ENCODE data around the gene SDF4.

The SDF4 gene

DNA sequence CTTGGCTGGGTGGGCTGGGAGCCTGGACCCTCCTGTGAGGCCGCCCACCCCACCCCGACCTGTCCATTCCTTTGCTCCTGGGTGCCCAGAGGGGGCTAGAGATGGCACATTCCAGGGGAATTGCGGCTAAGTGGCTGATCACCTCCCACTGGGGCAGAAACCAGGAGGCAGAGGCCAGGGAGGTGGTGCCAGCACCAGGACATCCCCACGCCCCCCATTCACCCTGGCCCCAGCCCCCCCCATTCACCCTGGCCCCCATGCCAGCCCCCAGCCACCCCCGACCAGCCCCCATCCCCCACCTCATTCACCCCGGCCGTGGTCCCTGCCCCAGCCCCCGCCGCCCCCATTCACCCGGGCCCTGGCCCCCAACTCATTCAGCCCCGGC is 8.5 kb upstream of the SDF4 start:
- TF ChIP-seq, protein P1, sequence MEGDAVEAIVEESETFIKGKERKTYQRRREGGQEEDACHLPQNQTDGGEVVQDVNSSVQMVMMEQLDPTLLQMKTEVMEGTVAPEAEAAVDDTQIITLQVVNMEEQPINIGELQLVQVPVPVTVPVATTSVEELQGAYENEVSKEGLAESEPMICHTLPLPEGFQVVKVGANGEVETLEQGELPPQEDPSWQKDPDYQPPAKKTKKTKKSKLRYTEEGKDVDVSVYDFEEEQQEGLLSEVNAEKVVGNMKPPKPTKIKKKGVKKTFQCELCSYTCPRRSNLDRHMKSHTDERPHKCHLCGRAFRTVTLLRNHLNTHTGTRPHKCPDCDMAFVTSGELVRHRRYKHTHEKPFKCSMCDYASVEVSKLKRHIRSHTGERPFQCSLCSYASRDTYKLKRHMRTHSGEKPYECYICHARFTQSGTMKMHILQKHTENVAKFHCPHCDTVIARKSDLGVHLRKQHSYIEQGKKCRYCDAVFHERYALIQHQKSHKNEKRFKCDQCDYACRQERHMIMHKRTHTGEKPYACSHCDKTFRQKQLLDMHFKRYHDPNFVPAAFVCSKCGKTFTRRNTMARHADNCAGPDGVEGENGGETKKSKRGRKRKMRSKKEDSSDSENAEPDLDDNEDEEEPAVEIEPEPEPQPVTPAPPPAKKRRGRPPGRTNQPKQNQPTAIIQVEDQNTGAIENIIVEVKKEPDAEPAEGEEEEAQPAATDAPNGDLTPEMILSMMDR (IDR thresholded peaks at IDR 0.05; ENCODE audit: extremely low read depth, missing control alignments) = no peak
- no peak for DNase-seq (ENCODE audit: low spot score)

DNA sequence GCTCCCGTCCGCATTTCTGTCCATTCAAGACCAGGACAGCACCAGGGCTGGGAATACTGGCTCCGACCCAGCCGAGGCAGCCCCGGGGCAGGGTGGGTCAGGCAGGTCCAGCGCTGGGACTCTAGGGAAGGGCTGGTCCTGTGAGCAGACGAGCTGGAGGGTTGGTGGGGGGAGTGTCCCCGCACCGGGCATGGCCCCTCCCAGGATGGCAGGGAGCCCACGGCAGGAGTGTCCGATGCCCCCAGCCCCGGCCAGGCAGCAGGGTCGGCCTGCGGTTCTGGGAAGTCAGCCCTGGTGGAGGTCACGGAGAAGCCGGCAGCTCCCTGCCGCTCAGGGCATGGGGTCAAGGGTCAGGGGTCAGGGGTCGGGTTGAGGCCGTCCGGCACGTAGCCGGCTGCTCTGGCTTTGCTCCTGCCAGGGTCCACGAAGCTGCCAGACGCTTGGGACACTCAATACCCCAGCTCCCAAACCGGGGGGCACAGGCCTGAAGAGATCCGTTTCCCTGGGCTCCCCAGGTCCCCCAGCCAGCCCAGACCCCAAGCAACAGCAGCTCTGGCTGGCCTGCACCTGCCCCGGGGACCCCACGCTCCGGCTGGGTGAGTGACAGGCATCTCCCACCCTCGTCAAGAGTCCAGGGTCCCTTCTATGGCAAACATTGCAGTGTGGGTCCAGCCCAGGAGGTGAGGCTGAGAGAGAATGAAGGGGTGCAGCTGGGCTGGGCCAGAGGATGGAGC is 8.0 kb upstream of the SDF4 start:
- TF ChIP-seq, protein P1 (IDR thresholded peaks at IDR 0.05; ENCODE audit: extremely low read depth, missing control alignments) = no peak
- no peak for DNase-seq (ENCODE audit: low spot score)

DNA sequence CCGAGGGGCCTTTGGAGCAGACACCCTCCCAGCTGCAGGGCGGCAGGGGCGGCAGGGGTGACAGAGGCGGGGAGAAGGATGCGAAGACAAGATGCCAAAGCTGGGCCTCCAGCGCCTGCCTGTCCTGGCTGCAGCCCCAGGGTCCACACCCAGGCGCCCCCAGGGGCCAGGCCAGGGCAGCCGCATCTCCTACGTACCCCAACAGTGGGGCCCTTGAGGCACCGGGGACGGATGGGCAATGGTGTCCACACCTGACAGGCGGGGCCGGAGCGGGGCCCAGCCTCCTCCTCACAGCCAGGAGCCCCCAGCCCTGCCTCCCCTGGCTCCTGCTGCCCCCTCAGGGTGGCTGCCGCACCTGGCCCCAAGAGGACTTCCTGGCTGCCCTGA is 7.4 kb upstream of the SDF4 start:
- DNase-seq (ENCODE audit: low spot score) = no peak
- TF ChIP-seq, protein P1 (IDR thresholded peaks at IDR 0.05; ENCODE audit: extremely low read depth, missing control alignments) = no peak

DNA sequence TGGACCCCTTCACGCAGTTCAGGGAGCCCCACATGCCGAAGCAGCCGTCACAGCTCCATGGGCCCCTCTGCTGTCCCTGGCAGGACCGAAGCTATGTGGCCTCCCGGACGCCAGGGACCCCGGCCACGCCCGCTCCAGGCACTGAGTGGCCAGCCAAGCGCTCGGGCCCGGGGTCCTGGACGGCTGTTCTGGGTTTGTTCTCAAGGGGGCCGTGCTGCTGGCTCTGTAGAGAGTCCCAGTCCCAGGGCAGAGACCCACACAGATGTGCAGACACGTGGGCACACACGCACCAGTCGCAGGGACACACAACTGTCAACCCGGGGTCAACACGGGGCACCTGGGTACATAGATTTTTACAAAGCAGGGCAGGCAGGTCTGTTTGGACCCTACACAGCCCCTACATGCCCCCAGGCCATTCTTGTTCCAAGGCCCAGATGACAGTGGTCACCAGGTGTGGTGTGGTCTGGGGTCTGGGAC is 6.9 kb upstream of the SDF4 start:
- TF ChIP-seq, protein P1 (IDR thresholded peaks at IDR 0.05; ENCODE audit: extremely low read depth, missing control alignments) = no peak
- no peak for DNase-seq (ENCODE audit: low spot score)

DNA sequence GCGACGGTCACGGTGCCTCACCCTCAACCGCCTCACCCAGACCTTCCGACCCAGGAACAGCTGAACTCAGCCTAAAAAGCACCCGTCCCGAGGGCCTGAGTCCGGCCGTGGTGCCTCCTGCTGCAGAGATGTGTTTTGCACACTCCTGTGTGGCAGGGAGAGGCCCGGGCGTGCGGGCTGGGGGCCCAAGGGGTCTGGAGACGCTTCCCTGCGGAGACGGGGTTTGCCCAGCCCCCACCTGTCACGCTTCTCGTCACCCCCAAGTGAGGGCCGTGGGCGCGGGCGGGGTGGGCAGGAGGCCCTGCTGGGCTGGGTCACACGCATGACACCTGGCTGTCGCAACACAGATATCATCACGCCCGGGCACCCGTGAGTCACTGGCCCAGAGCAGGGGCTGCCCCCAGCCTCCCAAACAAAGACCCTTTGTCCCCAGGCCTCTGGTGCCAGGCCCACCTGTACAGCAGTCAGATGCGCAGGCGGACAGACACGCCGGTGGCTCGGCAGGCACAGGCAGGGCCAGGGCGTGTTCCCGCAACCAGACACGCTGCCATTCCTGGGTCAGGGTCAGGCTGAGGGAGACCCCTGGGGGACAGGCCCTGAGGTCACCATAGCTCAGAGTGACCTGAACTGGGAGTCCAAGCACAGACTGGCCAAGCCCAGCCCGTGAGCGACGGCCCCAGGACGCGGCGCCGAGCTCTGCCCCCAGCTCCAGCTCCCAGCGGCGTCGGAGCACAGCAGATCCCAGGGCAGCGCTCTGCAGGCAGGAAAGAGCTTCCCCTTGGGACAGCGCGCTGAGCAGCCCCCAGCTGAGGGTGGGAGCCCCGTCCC is 6.3 kb upstream of the SDF4 start:
- TF ChIP-seq, protein P1 (IDR thresholded peaks at IDR 0.05; ENCODE audit: extremely low read depth, missing control alignments) = no peak
- peak; percentile 65 for DNase-seq (ENCODE audit: low spot score)

DNA sequence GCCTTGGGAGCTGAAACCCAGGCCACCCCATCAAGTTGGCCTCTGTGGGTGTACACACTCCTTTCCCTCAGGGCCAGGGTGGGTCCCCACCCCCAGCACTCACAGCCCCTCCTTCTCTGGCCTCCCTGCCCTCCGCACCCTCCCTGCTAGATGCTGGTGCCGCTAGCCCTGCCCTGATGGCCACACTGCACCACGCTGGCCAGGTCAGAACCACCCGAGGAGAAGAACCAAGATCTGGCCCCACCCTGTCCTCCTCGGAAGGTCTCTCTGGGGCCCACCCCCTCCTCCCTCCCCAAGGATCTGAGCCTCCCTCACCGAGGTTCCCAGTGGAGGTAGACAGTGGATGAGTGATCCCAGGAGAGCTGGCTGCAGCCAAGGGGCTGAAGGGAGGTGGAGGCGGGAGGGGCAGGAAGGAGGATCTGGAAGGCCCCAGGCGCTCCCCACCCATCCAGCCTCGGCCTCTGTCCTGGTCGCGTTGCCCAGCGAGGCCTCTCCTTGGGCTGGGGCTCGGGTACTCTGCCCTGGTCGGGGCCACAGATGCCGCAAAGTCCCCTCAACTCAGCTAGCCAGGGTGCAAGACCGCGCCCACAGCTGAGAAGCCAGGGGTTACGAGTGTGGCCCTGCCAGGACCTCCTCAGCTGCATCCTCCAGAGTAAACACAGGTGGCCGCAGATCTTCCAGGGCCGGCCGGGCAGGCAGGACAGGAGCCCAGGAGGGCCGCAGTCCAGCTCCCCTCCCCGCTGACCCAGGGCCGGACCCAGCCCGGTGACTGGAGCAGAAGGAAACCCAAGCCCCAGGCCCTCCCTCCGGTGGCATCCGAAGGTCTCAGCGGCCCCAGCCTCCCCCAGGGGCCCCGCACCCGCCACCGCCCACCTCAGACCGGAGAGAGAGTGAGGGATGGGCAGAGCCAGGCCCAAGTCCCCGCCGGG is 5.4 kb upstream of the SDF4 start:
- no peak for DNase-seq (ENCODE audit: low spot score)
- TF ChIP-seq, protein P1 (IDR thresholded peaks at IDR 0.05; ENCODE audit: extremely low read depth, missing control alignments) = no peak
